HG03342 (cell line): Measurements from ENCODE around the gene TFF3.

ENCODE experiments used
- ATAC-seq: cut with Tn5 transposase; IDR thresholded peaks from one replicate; pipeline ENCODE4 v1.9.1; 2021; ENCODE audit warnings: mild to moderate bottlenecking, moderate library complexity; ENCODE audit not compliant: unreplicated experiment

Gene TFF3

GRCh38 chr21:42291751-42292562 lies 23.3 kb downstream of the TFF3 start:
- ATAC-seq: no peak

DNA sequence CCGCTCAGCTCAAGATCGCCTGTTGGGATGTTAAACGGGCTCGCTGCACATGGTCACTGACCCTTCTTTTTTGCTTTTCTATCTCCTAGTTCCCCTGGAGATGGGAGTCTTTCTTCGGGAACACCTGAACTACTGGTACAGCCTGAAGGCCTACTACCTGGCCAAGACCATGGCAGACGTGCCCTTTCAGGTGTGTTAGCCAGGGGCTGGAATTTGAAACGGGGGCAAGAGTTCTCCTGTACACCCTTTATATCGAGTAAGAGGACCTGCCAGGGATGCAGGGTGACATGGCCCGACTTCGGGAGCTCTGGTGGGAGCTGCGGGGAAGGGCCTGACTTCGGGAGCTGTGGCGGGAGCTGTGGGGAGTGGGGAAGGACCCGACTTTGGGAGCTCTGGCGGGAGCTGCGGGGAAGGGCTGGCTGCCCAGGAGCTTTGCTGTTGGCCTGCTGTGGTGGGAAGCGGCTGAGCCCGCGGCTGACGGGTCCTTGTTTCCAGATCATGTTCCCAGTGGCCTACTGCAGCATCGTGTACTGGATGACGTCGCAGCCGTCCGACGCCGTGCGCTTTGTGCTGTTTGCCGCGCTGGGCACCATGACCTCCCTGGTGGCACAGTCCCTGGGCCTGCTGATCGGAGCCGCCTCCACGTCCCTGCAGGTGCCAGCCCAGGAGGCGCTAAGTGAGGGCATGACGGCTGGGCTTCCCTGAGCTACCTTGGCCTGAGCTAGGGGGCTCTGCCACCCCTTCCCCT lies 24.0 kb downstream of the TFF3 start:
- no peak for ATAC-seq

DNA sequence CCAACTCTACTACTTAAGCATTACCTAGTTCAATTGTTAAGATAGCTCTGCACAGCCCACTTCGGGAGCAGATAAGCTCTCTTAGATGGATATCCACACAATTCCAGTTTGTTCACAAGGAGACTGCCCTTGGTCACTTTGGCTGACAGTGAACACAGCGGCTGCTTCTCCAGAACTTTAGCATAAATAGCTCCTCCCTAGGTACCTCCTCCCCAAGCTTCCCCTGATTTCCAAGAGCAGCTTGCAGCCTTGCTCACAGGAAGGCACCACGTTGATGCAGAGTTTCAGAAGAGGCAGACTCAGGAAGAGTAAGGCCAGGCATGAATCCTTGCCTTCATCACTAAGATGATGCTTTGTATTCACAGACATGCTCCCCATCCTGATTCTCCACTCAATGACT lies 24.7 kb downstream of the TFF3 start:
- no peak for ATAC-seq

DNA sequence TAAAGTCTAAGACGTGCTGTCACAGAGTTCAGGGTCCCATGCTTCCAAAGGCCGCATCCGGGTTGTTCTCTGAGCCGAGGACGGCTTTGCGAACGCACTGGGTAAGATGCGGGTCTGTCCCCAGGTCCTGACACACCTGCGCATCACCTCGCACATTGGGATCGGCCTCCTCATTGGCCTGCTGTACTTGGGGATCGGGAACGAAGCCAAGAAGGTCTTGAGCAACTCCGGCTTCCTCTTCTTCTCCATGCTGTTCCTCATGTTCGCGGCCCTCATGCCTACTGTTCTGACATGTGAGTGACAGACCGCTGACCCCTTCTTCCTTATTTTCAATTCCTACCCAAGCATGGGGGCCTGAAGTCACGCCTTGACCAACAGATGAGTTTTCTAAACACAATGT lies 25.3 kb downstream of the TFF3 start:
- no peak for ATAC-seq

GRCh38 chr21:42288962-42289361 lies 26.2 kb downstream of the TFF3 start:
- ATAC-seq: no peak

- no peak for ATAC-seq
These were observed 27.8 kb downstream of the TFF3 start for GRCh38 chr21:42287193-42288083.

GRCh38 chr21:42286416-42286815 lies 28.8 kb downstream of the TFF3 start:
- ATAC-seq: no peak

- no peak for ATAC-seq
These were observed 29.5 kb downstream of the TFF3 start for GRCh38 chr21:42285569-42286245.

DNA sequence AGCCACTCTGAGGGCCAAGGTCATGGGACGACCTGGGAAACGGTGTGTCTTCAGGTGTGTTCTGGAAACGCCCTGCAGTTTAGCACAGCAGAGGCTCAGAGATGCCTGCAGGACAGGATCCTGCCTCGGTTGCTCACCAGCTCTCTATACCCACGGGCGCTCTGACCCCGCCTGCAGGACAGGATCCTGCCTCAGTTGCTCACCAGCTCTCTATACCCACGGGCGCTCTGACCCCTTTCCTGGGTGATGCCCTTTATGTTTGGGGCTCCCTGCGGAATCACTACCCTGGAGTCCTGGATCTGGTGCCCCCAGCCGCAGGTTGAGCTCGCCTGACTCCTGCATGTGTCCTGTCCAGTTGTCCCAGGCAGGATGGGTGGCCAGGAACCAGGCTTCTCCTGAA lies 32.5 kb downstream of the TFF3 start:
- no peak for ATAC-seq

DNA sequence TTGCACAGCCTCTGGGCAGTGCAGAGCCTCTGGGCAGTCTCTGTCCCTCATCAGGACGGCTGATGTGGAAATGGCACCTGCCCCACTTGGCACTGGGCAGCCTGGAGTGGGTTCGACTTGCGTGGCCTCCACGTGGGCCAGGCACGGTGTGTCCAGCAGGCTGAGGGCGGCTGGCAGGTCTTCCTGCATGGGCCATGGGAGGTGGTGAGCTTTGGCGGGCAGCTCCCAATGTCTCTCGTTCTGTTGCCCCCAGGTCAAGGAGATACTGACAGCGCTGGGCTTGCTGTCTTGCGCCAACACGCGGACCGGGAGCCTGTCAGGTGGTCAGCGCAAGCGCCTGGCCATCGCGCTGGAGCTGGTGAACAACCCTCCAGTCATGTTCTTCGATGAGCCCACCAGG lies 33.2 kb downstream of the TFF3 start:
- no peak for ATAC-seq

DNA sequence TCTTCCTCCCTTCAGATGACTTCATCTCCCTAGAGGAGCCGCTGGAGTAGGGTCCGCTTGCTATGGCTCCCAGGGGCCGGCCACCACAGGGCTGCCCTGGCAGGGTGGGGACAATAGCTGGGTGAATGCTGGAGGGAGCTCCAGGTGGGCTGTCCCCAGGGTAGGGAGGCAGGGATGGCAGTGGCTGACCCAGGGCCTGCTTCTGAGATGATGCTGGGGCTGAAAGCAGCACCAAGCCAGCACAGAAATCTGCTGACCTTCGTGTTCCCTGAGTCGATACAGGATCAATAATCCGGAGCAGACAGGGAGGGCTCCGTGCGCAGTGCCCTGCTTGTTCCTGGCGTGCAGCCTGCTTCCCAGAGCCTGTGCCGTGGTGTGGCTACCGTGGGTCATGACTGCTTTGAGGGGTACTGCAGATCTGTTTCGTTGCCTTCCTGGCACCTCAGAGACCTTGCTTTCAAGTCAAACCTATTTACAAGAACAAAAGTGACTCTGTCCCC lies 34.0 kb downstream of the TFF3 start:
- ATAC-seq: no peak

- no peak for ATAC-seq
These were observed 34.6 kb downstream of the TFF3 start for GRCh38 chr21:42280356-42281180.

DNA sequence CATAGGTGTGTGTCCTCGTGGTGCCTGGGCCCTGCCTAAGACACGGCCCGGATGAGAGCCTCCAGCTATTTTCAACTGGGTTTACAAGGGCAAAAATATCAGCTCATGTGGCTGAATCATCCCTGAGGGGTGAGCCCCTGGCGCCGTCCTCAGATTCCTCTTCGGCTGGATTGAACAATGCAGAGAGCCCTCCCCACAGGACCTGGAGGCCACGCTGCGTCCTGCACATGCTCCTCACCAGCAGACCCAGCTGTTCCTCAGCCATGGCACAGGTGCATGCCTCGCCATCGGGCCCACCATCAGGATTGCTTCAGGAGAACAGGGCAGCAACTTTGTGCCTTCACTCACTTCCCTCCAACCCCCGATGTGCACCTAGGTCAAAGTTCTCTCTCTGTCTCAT lies 35.3 kb downstream of the TFF3 start:
- ATAC-seq: no peak

DNA sequence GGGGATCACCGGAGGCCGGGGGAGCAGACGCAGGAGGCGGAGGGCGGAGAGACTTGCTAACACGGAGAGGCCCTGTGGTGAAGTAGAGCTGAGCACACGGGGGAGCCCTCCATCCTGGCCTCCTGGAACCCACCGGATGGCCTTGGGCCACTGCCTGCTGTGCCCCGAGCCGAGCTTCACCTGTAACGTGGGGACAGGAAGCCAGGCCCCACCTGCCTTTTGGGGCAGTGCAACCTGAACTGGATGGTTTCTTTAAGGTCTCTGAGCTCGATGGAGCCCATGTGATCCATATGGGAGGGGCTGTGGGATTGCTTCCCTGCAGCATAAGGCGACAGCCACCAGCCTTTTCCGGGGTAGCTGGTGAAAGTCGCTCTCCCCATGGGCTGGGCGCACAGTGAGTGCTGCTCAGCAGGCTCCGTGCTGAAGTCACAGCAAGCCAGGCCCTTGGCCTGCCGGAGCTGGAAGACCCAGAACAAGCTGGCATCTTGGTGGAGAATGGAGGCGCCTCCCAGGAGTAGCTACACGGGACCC lies 35.8 kb downstream of the TFF3 start:
- ATAC-seq: no peak

DNA sequence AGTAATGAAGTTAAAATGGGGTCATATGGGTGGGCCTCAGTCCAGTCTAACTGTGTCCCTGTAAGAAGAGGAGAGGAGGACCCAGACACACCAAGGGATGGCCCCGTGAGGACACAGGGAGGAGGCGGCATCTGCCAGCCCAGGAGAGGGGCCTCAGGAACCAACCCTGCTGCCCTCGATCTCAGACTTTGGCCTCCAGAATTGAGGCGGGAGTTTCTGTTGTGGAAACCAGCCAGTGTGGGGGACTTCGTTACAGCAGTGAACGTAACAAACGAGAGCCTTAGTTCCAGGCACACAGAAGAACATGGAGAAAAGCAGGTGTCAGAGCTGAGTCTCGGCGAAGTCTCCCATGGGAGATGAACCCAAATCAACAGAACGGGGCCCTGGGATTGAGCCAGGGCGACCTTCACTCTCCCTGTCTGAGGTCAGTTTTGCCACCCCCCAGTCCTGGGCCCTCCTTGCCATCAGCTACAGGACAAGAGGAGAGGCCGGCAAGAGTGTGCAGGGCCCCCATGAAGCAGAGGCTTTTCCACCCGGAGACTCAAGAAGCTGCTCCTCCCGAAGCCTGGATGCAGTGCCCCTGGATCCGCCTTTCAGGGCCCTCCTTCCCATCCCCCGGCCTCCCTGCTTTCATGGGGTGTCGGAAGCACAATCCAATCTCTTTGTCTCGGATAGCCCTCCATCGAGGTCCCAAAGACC lies 36.6 kb downstream of the TFF3 start:
- ATAC-seq: no peak

- ATAC-seq: no peak
These were observed 37.6 kb downstream of the TFF3 start for GRCh38 chr21:42277593-42277992.

- ATAC-seq: no peak
These were observed 38.6 kb downstream of the TFF3 start for GRCh38 chr21:42276526-42277154.

- no peak for ATAC-seq
These were observed 39.1 kb downstream of the TFF3 start for GRCh38 chr21:42276076-42276475.
